Measurements from ENCODE around the gene BIN2. TPM values are rescaled to one million over a fixed set of nuclear protein-coding genes. Genes with fewer than 3 reads are reported as not detected.
A peak's percentile ranks its signal among the peaks of the same experiment; 100 is the strongest.
"Not testable (repeated sequence)": the region's sequence is repeated elsewhere in the genome, so short reads cannot be mapped to it uniquely, and the experiment has no call there.

Gene BIN2
- total and polyA plus RNA-seq, 4 donors: 5.6 to 8.4 (median 6.6) TPM

GRCh38 chr12:51269174-51270066 is 54.6 kb downstream of the BIN2 start:
- peak in 2 of 6 donors; percentile 28 to 37 for DNase-seq (ENCODE audit: low read depth in 4 of 6, low spot score in 6 of 6)
- no peaks in the 10 kb centered on the region for H3K36me3 ChIP-seq (ENCODE audit: control insufficient read depth, insufficient read depth, low read length)
- peaks cover 12% of the 10 kb centered on the region for H3K27me3 ChIP-seq (ENCODE audit: control insufficient read depth, insufficient read depth, low read length)
- H3K4me1 ChIP-seq (ENCODE audit: control insufficient read depth, insufficient read depth, low read length): peaks cover 5% of the 10 kb centered on the region
- 5% methylated on average over 58 of the region's 59 CpGs for WGBS (ENCODE audit: insufficient coverage)
- peak overlapping the region; percentile 47 for H3K4me3 ChIP-seq (ENCODE audit: low read depth, low read length)
- H3K27ac ChIP-seq (ENCODE audit: low read depth, low read length): no peak overlapping the region
- H3K9me3 ChIP-seq (ENCODE audit: control insufficient read depth, insufficient read depth, low read length): no peaks in the 10 kb centered on the region

GRCh38 chr12:51265024-51265423 is 59.0 kb downstream of the BIN2 start:
- Histone ChIP-seq H3K36me3 (ENCODE audit: control insufficient read depth, insufficient read depth, low read length) (no peaks in the 10 kb centered on the region), H3K27ac (ENCODE audit: low read depth, low read length) (no peak overlapping the region), H3K9me3 (ENCODE audit: control insufficient read depth, insufficient read depth, low read length) (no peaks in the 10 kb centered on the region), H3K4me3 (ENCODE audit: low read depth, low read length) (no peak overlapping the region), H3K4me1 (ENCODE audit: control insufficient read depth, insufficient read depth, low read length) (no peaks in the 10 kb centered on the region), H3K27me3 (ENCODE audit: control insufficient read depth, insufficient read depth, low read length) (peaks cover 4% of the 10 kb centered on the region)
- DNase-seq (ENCODE audit: low read depth in 4 of 6, low spot score in 6 of 6): no peak

- no peak overlapping the region for H3K27ac ChIP-seq (ENCODE audit: low read depth, low read length)
- H3K27me3 ChIP-seq (ENCODE audit: control insufficient read depth, insufficient read depth, low read length): peaks cover 2% of the 10 kb centered on the region
- no peaks in the 10 kb centered on the region for H3K9me3 ChIP-seq (ENCODE audit: control insufficient read depth, insufficient read depth, low read length)
- H3K4me1 ChIP-seq (ENCODE audit: control insufficient read depth, insufficient read depth, low read length): no peaks in the 10 kb centered on the region
- no peak overlapping the region for H3K4me3 ChIP-seq (ENCODE audit: low read depth, low read length)
- 83% methylated on average over 1 of the region's 5 CpGs for WGBS (ENCODE audit: insufficient coverage)
- DNase-seq (ENCODE audit: low read depth in 4 of 6, low spot score in 6 of 6): no peak
- no peaks in the 10 kb centered on the region for H3K36me3 ChIP-seq (ENCODE audit: control insufficient read depth, insufficient read depth, low read length)
Observed at GRCh38 chr12:51264297-51264696, 59.7 kb downstream of the BIN2 start.

GRCh38 chr12:51263341-51263740 is 60.6 kb downstream of the BIN2 start:
- H3K27me3 ChIP-seq (ENCODE audit: control insufficient read depth, insufficient read depth, low read length): no peaks in the 10 kb centered on the region
- H3K9me3 ChIP-seq (ENCODE audit: control insufficient read depth, insufficient read depth, low read length): no peaks in the 10 kb centered on the region
- no peaks in the 10 kb centered on the region for H3K36me3 ChIP-seq (ENCODE audit: control insufficient read depth, insufficient read depth, low read length)
- no peaks in the 10 kb centered on the region for H3K4me1 ChIP-seq (ENCODE audit: control insufficient read depth, insufficient read depth, low read length)
- 100% methylated on average over 1 of the region's 3 CpGs for WGBS (ENCODE audit: insufficient coverage)
- no peak overlapping the region for H3K4me3 ChIP-seq (ENCODE audit: low read depth, low read length)
- H3K27ac ChIP-seq (ENCODE audit: low read depth, low read length): no peak overlapping the region
- no peak for DNase-seq (ENCODE audit: low read depth in 4 of 6, low spot score in 6 of 6)

- no peak overlapping the region for H3K4me3 ChIP-seq (ENCODE audit: low read depth, low read length)
- no peaks in the 10 kb centered on the region for H3K9me3 ChIP-seq (ENCODE audit: control insufficient read depth, insufficient read depth, low read length)
- DNase-seq (ENCODE audit: low read depth in 4 of 6, low spot score in 6 of 6): peak in 2 of 6 donors; percentile 28 to 32
- H3K4me1 ChIP-seq (ENCODE audit: control insufficient read depth, insufficient read depth, low read length): no peaks in the 10 kb centered on the region
- H3K27ac ChIP-seq (ENCODE audit: low read depth, low read length): no peak overlapping the region
- 64% methylated on average over 1 of the region's 7 CpGs for WGBS (ENCODE audit: insufficient coverage)
- H3K27me3 ChIP-seq (ENCODE audit: control insufficient read depth, insufficient read depth, low read length): no peaks in the 10 kb centered on the region
- H3K36me3 ChIP-seq (ENCODE audit: control insufficient read depth, insufficient read depth, low read length): no peaks in the 10 kb centered on the region
Observed at GRCh38 chr12:51262758-51263177, 61.2 kb downstream of the BIN2 start.

- not testable (repeated sequence) for DNase-seq (ENCODE audit: low read depth in 4 of 6, low spot score in 6 of 6); H3K9me3 ChIP-seq (ENCODE audit: control insufficient read depth, insufficient read depth, low read length); H3K27ac ChIP-seq (ENCODE audit: low read depth, low read length); H3K27me3 ChIP-seq (ENCODE audit: control insufficient read depth, insufficient read depth, low read length); H3K4me1 ChIP-seq (ENCODE audit: control insufficient read depth, insufficient read depth, low read length); H3K36me3 ChIP-seq (ENCODE audit: control insufficient read depth, insufficient read depth, low read length); H3K4me3 ChIP-seq (ENCODE audit: low read depth, low read length)
- WGBS (ENCODE audit: insufficient coverage): no CpG with 5 or more reads among the region's 1 CpG
Observed at GRCh38 chr12:51259600-51259999, 64.4 kb downstream of the BIN2 start.

GRCh38 chr12:51254536-51254935 is 69.4 kb downstream of the BIN2 start:
- Histone ChIP-seq H3K27ac (ENCODE audit: low read depth, low read length) (no peak overlapping the region), H3K9me3 (ENCODE audit: control insufficient read depth, insufficient read depth, low read length) (no peaks in the 10 kb centered on the region), H3K4me3 (ENCODE audit: low read depth, low read length) (no peak overlapping the region), H3K36me3 (ENCODE audit: control insufficient read depth, insufficient read depth, low read length) (no peaks in the 10 kb centered on the region), H3K27me3 (ENCODE audit: control insufficient read depth, insufficient read depth, low read length) (no peaks in the 10 kb centered on the region), H3K4me1 (ENCODE audit: control insufficient read depth, insufficient read depth, low read length) (no peaks in the 10 kb centered on the region)
- 84% methylated on average over 2 of the region's 4 CpGs for WGBS (ENCODE audit: insufficient coverage)
- DNase-seq (ENCODE audit: low read depth in 4 of 6, low spot score in 6 of 6): no peak

- Histone ChIP-seq H3K4me3 (ENCODE audit: low read depth, low read length) (no peak overlapping the region), H3K36me3 (ENCODE audit: control insufficient read depth, insufficient read depth, low read length) (no peaks in the 10 kb centered on the region), H3K27ac (ENCODE audit: low read depth, low read length) (no peak overlapping the region), H3K9me3 (ENCODE audit: control insufficient read depth, insufficient read depth, low read length) (no peaks in the 10 kb centered on the region), H3K27me3 (ENCODE audit: control insufficient read depth, insufficient read depth, low read length) (no peaks in the 10 kb centered on the region), H3K4me1 (ENCODE audit: control insufficient read depth, insufficient read depth, low read length) (no peaks in the 10 kb centered on the region)
- whole genome bisulfite sequencing (ENCODE audit: insufficient coverage): no CpG with 5 or more reads among the region's 1 CpG
- DNase-seq (ENCODE audit: low read depth in 4 of 6, low spot score in 6 of 6): no peak
Observed at GRCh38 chr12:51253276-51253675, 70.7 kb downstream of the BIN2 start.

- no peaks in the 10 kb centered on the region for H3K9me3 ChIP-seq (ENCODE audit: control insufficient read depth, insufficient read depth, low read length)
- no peak overlapping the region for H3K4me3 ChIP-seq (ENCODE audit: low read depth, low read length)
- H3K27me3 ChIP-seq (ENCODE audit: control insufficient read depth, insufficient read depth, low read length): no peaks in the 10 kb centered on the region
- peaks cover 9% of the 10 kb centered on the region for H3K36me3 ChIP-seq (ENCODE audit: control insufficient read depth, insufficient read depth, low read length)
- WGBS (ENCODE audit: insufficient coverage): 51% methylated on average over 11 of the region's 14 CpGs
- DNase-seq (ENCODE audit: low read depth in 4 of 6, low spot score in 6 of 6): no peak
- H3K4me1 ChIP-seq (ENCODE audit: control insufficient read depth, insufficient read depth, low read length): no peaks in the 10 kb centered on the region
- H3K27ac ChIP-seq (ENCODE audit: low read depth, low read length): no peak overlapping the region
Observed at GRCh38 chr12:51247523-51248206, 76.3 kb downstream of the BIN2 start.

Data from spinal cord (tissue), 10 donors.